Karpas-422 (cell line): ENCODE data around the gene TMEM18. TPM values are rescaled to one million over a fixed set of nuclear protein-coding genes. Genes with fewer than 3 reads are reported as not detected.

Experiments
- DNase-seq: peaks from one replicate; pipeline ENCODE4 v3.0.0-alpha.2; 2015
- H2AFZ ChIP-seq: fragments of 200-600 bp; sonication (generic); 2 replicates; pipeline ENCODE4 v1.6.1; 2014; ENCODE audit warnings: antibody characterized with exemption, low read length, mixed read lengths
- H3K27ac ChIP-seq: fragments of 200-600 bp; sonication (generic); 2 replicates; pipeline ENCODE4 v1.5.1; 2014; ENCODE audit warnings: mild to moderate bottlenecking, low read length, moderate library complexity
- H3K27me3 ChIP-seq: fragments of 200-600 bp; sonication (generic); 2 replicates; pipeline ENCODE4 v1.6.1; 2014; ENCODE audit warnings: low read length, mixed read lengths
- H3K36me3 ChIP-seq: fragments of 200-600 bp; sonication (generic); 2 replicates; pipeline ENCODE4 v1.6.1; 2014; ENCODE audit warnings: low read length, mixed read lengths; ENCODE audit not compliant: insufficient read depth
- H3K4me1 ChIP-seq: fragments of 200-600 bp; sonication (generic); 2 replicates; pipeline ENCODE4 v1.6.1; 2014; ENCODE audit warnings: mild to moderate bottlenecking, low read length, mixed read lengths
- H3K4me2 ChIP-seq: fragments of 200-600 bp; sonication (generic); 2 replicates; pipeline ENCODE4 v1.6.1; 2014; ENCODE audit warnings: low read length, low read depth, mild to moderate bottlenecking; ENCODE audit not compliant: poor library complexity, severe bottlenecking
- H3K4me3 ChIP-seq: fragments of 200-600 bp; sonication (generic); 2 replicates; pipeline ENCODE4 v1.5.1; 2014; ENCODE audit warnings: mild to moderate bottlenecking, antibody characterized with exemption, low read length, mixed read lengths
- H3K79me2 ChIP-seq: fragments of 200-600 bp; sonication (generic); 2 replicates; pipeline ENCODE4 v1.6.1; 2014; ENCODE audit warnings: mild to moderate bottlenecking, low read length, mixed read lengths
- H3K9ac ChIP-seq: fragments of 200-600 bp; sonication (generic); 2 replicates; pipeline ENCODE4 v1.6.0; 2014; ENCODE audit warnings: low read length
- H3K9me2 ChIP-seq: fragments of 200-600 bp; sonication (generic), shearing (Covaris generic); replicated peaks from 2 replicates; pipeline ENCODE4 v1.6.0; 2014; ENCODE audit warnings: mild to moderate bottlenecking, low read length, moderate library complexity; ENCODE audit not compliant: insufficient read depth
- H3K9me3 ChIP-seq: fragments of 300-700, 200-600 bp; sonication (generic); 2 replicates; pipeline ENCODE4 v1.6.1; 2014; ENCODE audit warnings: low read length, mixed read lengths
- H4K20me1 ChIP-seq: fragments of 200-600 bp; sonication (generic); 2 replicates; pipeline ENCODE4 v1.6.1; 2014; ENCODE audit warnings: mild to moderate bottlenecking, antibody characterized with exemption, low read length, low read depth; ENCODE audit not compliant: insufficient read depth
- total RNA-seq: library from RNA; depleted of rRNA; stranded (reverse); fragments of >200 nt; shearing (Covaris generic); gene quantifications from 2 replicates; pipeline ENCODE4 v1.2.3, GENCODE V29; 2014; ENCODE audit warnings: low replicate concordance

TMEM18 gene
- total RNA-seq, 1 experiment from 2014 or later: 48.6 TPM

DNA sequence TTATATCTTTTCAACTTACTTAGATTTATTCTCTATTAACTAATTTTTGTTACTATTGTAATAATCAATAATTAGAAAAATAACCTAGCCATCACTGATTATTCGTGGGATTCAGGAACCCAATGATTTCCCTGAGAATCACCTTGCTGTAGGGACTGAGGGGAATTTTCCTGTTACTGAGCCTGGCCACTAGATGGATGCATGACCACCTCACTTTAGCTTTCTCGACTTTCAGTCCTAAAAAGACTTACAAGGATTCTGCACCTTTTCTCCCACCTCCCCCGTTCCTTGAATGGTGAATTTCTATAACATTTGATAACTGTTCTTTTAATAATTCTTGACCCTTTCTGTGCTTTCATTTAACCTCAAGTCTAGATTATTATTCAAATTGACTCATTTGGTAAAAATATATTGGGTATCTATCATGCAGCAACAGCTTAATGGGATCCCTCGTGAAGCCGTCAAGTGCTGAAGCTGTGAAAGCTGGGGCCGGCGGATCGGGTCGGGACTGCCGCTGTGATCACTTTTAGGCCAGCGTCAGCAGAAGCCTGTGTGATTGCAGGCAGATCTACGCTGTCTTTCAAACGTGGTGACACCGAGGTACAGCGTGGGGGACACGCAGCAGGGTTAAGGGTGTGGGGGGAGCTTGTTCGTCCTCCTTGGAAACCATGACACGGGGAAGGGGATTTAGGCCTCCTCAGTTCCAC lies 38.8 kb upstream of the TMEM18 start:
- Histone ChIP-seq H4K20me1 (no peaks in the 10 kb centered on the region), H3K9me3 (no peaks in the 10 kb centered on the region)

DNA sequence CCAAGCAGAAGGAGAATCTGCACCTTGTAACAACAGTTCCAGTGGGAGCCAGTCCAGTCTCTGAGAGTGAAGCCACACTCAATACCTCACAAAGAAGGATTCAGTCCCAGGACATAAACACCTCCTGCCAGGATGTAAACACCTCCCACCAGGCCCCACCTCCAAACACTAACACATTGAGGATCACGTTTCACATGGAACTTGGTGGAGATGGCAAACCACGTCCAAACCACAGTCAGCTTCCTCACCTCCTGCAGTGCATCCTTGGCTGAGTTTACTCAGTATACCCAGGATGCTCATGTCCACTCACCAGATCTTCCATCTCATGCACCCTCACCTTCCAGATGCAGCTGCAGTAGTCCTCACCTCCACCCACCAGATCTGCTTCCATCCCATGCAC lies 37.8 kb upstream of the TMEM18 start:
- no peaks in the 10 kb centered on the region for H3K36me3 ChIP-seq
- H3K9me2 ChIP-seq: no peaks in the 10 kb centered on the region
- no peaks in the 10 kb centered on the region for H3K79me2 ChIP-seq
- no peak overlapping the region; the same call in 1 of the 2 replicates for H3K4me3 ChIP-seq
- DNase-seq: peak; percentile 64
- H3K4me1 ChIP-seq: peaks cover 65% of the 10 kb centered on the region
- H3K27me3 ChIP-seq: no peaks in the 10 kb centered on the region
- no peaks in the 10 kb centered on the region for H3K9me3 ChIP-seq
- H3K4me2 ChIP-seq: peak overlapping the region; percentile 55
- H4K20me1 ChIP-seq: no peaks in the 10 kb centered on the region
- H2AFZ ChIP-seq: peak overlapping the region; percentile 33; the same call in 1 of the 2 replicates
- peak overlapping the region; percentile 57 for H3K9ac ChIP-seq
- H3K27ac ChIP-seq: peak overlapping the region; percentile 94

More for the DNA sequence above, 38.8 kb upstream of the TMEM18 start:
- no peaks in the 10 kb centered on the region for H3K36me3 ChIP-seq
- DNase-seq: peak; percentile 58
- H3K4me1 ChIP-seq: peaks cover 64% of the 10 kb centered on the region
- peak overlapping the region; percentile 55 for H3K4me2 ChIP-seq
- H3K9me2 ChIP-seq: no peaks in the 10 kb centered on the region
- peak overlapping the region; percentile 94 for H3K27ac ChIP-seq
- H3K9ac ChIP-seq: no peak overlapping the region
- H3K27me3 ChIP-seq: no peaks in the 10 kb centered on the region
- no peak overlapping the region for H3K4me3 ChIP-seq
- H3K79me2 ChIP-seq: no peaks in the 10 kb centered on the region
- no peak overlapping the region for H2AFZ ChIP-seq

DNA sequence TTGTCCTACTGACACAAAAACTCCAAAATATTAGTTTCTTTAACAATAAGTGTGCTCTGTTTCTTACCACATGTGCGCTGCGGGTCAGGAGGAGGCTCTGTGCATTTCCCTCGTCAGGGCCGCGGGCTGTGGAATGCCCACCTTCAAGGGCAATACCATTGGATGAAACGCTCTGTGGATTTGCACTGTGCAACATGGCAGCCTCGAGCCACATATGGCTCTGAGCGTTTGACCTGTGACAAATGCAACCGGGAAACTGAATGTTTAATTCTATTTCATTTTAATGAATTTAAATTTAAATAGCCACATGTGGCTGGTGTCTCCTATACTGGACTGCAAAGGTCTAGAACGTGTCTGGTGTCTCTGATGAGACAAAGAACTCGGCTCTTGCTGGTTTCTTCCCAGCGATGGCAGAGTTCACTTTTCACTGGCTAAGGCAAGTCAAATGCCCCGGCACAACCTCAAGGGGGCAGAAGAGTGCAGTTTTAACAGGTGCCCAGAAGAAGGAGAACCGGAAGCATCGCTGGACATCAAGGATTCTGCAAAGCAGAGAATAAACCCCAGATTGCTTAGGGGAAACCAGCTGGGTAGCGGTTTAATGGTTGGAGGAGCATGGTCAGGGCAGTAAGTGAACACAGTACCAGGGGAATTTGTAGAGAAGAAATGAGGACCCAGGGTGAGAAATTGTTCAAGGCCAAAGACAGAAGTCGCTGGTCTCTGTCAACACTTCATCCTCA lies 37.0 kb upstream of the TMEM18 start:
- H3K4me3 ChIP-seq: no peak overlapping the region
- peak overlapping the region; percentile 94 for H3K27ac ChIP-seq
- no peaks in the 10 kb centered on the region for H3K9me2 ChIP-seq
- peak overlapping the region; percentile 43; the same call in 1 of the 2 replicates for H2AFZ ChIP-seq
- no peaks in the 10 kb centered on the region for H4K20me1 ChIP-seq
- no peaks in the 10 kb centered on the region for H3K27me3 ChIP-seq
- peaks cover 65% of the 10 kb centered on the region for H3K4me1 ChIP-seq
- H3K36me3 ChIP-seq: no peaks in the 10 kb centered on the region
- no peaks in the 10 kb centered on the region for H3K9me3 ChIP-seq
- DNase-seq: peak; percentile 97
- no peaks in the 10 kb centered on the region for H3K79me2 ChIP-seq
- peak overlapping the region; percentile 55 for H3K4me2 ChIP-seq
- H3K9ac ChIP-seq: peak overlapping the region; percentile 57

DNA sequence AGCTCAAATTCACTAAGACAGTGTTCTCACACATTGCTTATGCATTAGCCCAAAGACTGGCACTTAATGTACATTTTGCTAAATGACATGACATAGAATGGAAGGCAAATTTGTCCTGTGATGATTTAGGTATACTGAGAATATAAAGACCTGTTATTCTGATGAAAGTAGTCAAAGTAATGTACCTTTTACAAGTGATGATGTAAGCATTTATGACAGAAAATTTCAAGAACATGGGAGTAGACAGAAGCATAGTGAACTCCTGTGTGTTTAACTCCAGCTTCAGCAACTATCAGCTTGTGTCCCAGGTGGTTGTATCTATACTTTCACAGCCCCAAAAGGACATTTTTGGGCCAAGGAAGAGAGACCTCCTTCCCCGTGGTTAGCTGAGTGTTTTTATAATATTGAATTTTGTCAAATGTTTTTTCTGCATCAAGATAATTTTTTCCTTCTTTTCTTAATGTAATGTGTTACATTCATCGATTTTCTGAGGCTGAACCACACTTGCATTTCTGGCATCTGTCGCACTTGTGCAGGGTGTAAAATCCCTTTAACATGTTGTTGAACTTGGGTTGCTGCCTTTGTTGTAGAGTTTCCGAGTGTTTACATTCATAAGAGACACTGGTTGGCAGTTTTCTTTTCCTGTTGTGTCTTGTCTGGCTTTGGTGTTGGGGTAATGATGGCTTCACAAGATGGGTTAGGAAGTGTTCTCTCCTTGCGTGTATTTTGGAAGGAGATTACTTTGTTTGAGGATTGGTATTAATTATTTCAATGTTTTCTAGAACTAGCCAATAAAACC lies 33.9 kb upstream of the TMEM18 start:
- Histone ChIP-seq H2AFZ (no peak overlapping the region), H3K4me1 (peaks cover 46% of the 10 kb centered on the region), H3K79me2 (no peaks in the 10 kb centered on the region), H3K9me2 (no peaks in the 10 kb centered on the region), H3K4me3 (no peak overlapping the region), H3K4me2 (no peak overlapping the region), H4K20me1 (no peaks in the 10 kb centered on the region), H3K36me3 (no peaks in the 10 kb centered on the region), H3K27ac (0 out of 2 replicates have a peak overlapping the region, but pooled peaks have one; percentile 18), H3K27me3 (no peaks in the 10 kb centered on the region), H3K9me3 (no peaks in the 10 kb centered on the region), H3K9ac (no peak overlapping the region)
- DNase-seq: no peak

DNA sequence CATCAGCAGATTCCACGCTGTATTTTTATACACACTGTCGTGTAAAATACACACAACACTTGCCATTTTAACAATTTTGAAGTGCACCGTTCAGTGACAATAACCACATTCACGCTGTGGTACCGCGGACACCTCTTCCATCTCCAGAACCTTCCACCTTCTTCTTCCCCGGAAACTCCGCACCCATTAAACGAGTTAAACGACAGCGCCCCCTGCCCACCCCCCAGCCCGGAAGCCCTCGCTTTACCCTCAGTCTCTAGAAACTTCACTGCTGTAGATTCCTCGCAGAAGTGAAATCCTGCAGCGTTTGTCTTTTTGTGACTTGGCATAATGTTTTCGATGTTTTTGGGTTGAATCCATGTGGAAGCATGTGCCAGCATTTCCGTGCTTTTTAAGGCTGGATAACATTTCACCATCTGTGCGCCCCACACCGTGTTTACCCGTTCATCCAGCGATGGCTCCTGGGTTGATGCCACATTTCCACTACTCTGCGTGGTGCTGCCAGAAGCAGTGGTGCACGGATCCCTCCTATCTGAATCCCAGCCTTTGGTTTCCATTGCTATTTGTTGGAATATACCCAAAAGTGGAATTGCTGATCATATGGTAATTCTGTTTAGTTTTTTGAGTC lies 32.0 kb upstream of the TMEM18 start:
- DNase-seq: no peak
- Histone ChIP-seq H2AFZ (no peak overlapping the region), H3K36me3 (no peaks in the 10 kb centered on the region)

DNA sequence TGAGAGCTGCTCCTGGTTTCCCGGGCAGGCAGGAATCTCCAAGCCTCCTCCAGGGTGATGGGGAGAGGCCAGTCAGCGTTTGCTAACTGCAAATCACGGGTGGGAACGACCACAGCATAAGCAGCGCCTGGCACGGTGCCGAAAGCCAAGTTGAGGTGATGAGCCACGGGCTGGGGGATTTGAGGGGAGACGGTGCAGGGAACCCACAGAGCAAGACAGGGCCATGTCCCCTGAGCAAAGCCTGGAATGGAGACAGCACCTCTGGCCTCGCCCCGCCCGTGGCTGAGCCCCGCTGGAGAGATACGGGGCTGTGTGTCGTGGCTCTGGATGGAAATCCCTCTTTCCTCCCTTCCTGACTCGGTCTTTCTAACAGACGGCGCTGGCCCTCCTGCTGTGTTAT lies 31.5 kb upstream of the TMEM18 start:
- Histone ChIP-seq H3K4me1 (peaks cover 22% of the 10 kb centered on the region), H3K4me3 (no peak overlapping the region), H3K9me2 (no peaks in the 10 kb centered on the region), H4K20me1 (no peaks in the 10 kb centered on the region), H3K9me3 (no peaks in the 10 kb centered on the region), H2AFZ (no peak overlapping the region), H3K27me3 (no peaks in the 10 kb centered on the region), H3K79me2 (no peaks in the 10 kb centered on the region), H3K27ac (no peak overlapping the region), H3K4me2 (no peak overlapping the region), H3K36me3 (no peaks in the 10 kb centered on the region), H3K9ac (no peak overlapping the region)
- no peak for DNase-seq

More for the DNA sequence above, 32.0 kb upstream of the TMEM18 start:
- no peaks in the 10 kb centered on the region for H3K9me2 ChIP-seq
- peaks cover 28% of the 10 kb centered on the region for H3K4me1 ChIP-seq
- H3K4me3 ChIP-seq: no peak overlapping the region
- no peaks in the 10 kb centered on the region for H3K27me3 ChIP-seq
- no peaks in the 10 kb centered on the region for H4K20me1 ChIP-seq
- no peaks in the 10 kb centered on the region for H3K9me3 ChIP-seq
- H3K9ac ChIP-seq: no peak overlapping the region
- no peaks in the 10 kb centered on the region for H3K79me2 ChIP-seq
- H3K27ac ChIP-seq: no peak overlapping the region
- H3K4me2 ChIP-seq: no peak overlapping the region

DNA sequence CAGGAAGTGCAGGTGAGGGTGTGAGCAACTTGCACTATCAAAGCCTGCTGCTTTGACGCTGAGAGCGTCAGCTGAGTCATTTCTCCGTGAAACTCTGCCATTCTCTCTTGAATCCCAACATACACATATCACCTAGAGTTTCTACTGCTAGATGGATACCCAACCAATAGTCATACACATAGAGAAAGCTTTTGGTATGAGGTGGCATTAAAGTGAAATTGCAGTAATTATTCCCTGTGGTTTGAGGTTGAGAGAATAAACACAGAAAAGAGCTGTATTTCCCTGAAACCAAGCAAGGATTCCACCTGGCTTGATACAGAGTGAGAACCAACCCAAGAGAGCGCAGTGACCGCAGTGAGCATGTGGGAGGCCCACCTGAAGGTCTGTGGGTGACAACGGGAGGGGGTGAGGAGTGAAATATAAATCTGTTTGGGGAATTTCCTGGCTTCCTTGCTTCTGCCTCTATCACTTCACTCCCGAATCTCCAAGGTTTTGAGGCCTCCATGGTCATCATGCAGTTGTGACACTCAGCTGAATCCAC lies 28.8 kb upstream of the TMEM18 start:
- Histone ChIP-seq H4K20me1 (no peaks in the 10 kb centered on the region), H3K9me3 (no peaks in the 10 kb centered on the region), H3K79me2 (no peaks in the 10 kb centered on the region), H3K4me1 (peaks cover 3% of the 10 kb centered on the region), H3K9ac (no peak overlapping the region), H3K27me3 (no peaks in the 10 kb centered on the region), H3K4me3 (no peak overlapping the region), H2AFZ (no peak overlapping the region), H3K36me3 (no peaks in the 10 kb centered on the region), H3K27ac (no peak overlapping the region), H3K9me2 (no peaks in the 10 kb centered on the region), H3K4me2 (no peak overlapping the region)
- no peak for DNase-seq
